Gastroesophageal sphincter (tissue), 4 donors: ENCODE measurements around the gene CDK1. TPM values are rescaled to one million over a fixed set of nuclear protein-coding genes. Genes with fewer than 3 reads are reported as not detected.

Experiments
- ATAC-seq: fragments of 150-250 bp; one replicate; pipeline ENCODE4 v1.9.1; 2016; ENCODE audit warnings: mild to moderate bottlenecking, moderate library complexity
- H3K27ac ChIP-seq, 4 donors: fragments of 200-600 bp; sonication (generic) in 3 of 4; 1 replicate in 3 of 4; 2 replicates in 1 of 4; pipeline ENCODE4 v1.5.1; 2016 to 2019
- H3K27me3 ChIP-seq: fragments of 200-600 bp; sonication (generic); one replicate; pipeline ENCODE4 v1.5.1; 2019
- H3K36me3 ChIP-seq, 2 donors: fragments of 200-600 bp; sonication (generic); one replicate each; pipeline ENCODE4 v1.5.1; 2019; ENCODE audit warnings: control low read depth in 1 of 2
- H3K4me1 ChIP-seq, 3 donors: fragments of 200-600 bp; sonication (generic); 1 replicate in 2 of 3; 2 replicates in 1 of 3; pipeline ENCODE4 v1.5.1; 2016 to 2019; ENCODE audit warnings: control low read depth in 2 of 3
- H3K4me3 ChIP-seq, 2 donors: fragments of 200-600 bp; sonication (generic); one replicate each; pipeline ENCODE4 v1.5.1; 2019; ENCODE audit warnings: mild to moderate bottlenecking in 1 of 2, moderate library complexity in 1 of 2
- H3K9me3 ChIP-seq, 3 donors: fragments of 200-600 bp; sonication (generic); one replicate each; pipeline ENCODE4 v1.5.1; 2017 to 2019; ENCODE audit warnings: control low read depth in 2 of 3
- EP300 ChIP-seq: sonication (generic); formaldehyde crosslinking; IDR thresholded peaks from one replicate; pipeline ENCODE4 v1.6.1; 2017; ENCODE audit warnings: antibody characterized with exemption, mild to moderate bottlenecking
- POLR2A ChIP-seq, 2 donors: fragments of 450-650 bp; IDR thresholded peaks; one replicate each; pipeline ENCODE4 v1.6.1; 2017; ENCODE audit warnings: antibody characterized with exemption in 2 of 2, mild to moderate bottlenecking in 2 of 2, moderate library complexity in 1 of 2
- POLR2AphosphoS5 ChIP-seq: sonication (generic); formaldehyde crosslinking; IDR thresholded peaks from one replicate; pipeline ENCODE4 v1.6.1; 2017; ENCODE audit warnings: antibody characterized with exemption
- WGBS, 2 donors: methylation state at CpG; one replicate each; pipeline ENCODE4 v1.1.5; 2018; ENCODE audit warnings: low coverage in 1 of 2; 5-methylcytosine and 5-hydroxymethylcytosine counted together
- total RNA-seq, 4 donors: library from RNA; depleted of rRNA; stranded (reverse); fragments of >200 nt; gene quantifications; one replicate each; pipeline ENCODE4 v1.1.0, GENCODE V29; 2016
- TF ChIP-seq, protein P1 (sequence below), 4 experiments: fragments of 200-600 bp in 2 of 4; fragments of 450-650 bp in 2 of 4; sonication (generic) in 1 of 4; IDR thresholded peaks; one replicate each; pipeline ENCODE4 v1.5.1; 2017 to 2019; ENCODE audit warnings: antibody characterized with exemption in 4 of 4, mild to moderate bottlenecking in 2 of 4, moderate library complexity in 2 of 4

The CDK1 gene
- total RNA-seq, 4 donors from 2014 or later: 0.40 to 6.9 (median 1.3) TPM

DNA sequence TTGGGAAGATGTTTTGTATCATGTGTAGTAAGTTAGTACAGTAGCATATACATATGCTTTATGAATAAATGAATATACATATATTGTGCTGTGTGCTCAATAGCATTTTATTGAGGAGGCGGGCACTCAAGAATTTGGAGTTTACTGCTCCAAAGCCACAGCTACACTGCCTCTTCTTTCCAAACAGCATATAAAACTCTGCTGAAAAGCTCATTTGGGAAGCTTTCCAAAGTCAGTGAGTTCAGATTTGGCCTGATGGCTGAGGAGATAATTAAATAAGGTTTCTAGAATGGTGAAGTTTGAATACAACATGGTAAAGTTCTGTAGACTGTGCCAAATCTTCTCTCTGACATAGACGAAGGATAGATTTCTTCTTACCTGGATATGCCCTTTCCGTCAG lies 29.8 kb downstream of the CDK1 start:
- Histone ChIP-seq H3K27me3 (no peaks in the 10 kb centered on the region), H3K4me3 (no peak overlapping the region), H3K9me3 (no peaks in the 10 kb centered on the region), H3K4me1 (peaks cover 5 to 17% (median 6%) of the 10 kb centered on the region in 3 donors), H3K27ac (no peak overlapping the region), H3K36me3 (no peaks in the 10 kb centered on the region)
- 63 to 96% methylated on average over 3 of the region's 3 CpGs for whole genome bisulfite sequencing, 2 donors
- no peak for ATAC-seq
- TF ChIP-seq, protein P1, sequence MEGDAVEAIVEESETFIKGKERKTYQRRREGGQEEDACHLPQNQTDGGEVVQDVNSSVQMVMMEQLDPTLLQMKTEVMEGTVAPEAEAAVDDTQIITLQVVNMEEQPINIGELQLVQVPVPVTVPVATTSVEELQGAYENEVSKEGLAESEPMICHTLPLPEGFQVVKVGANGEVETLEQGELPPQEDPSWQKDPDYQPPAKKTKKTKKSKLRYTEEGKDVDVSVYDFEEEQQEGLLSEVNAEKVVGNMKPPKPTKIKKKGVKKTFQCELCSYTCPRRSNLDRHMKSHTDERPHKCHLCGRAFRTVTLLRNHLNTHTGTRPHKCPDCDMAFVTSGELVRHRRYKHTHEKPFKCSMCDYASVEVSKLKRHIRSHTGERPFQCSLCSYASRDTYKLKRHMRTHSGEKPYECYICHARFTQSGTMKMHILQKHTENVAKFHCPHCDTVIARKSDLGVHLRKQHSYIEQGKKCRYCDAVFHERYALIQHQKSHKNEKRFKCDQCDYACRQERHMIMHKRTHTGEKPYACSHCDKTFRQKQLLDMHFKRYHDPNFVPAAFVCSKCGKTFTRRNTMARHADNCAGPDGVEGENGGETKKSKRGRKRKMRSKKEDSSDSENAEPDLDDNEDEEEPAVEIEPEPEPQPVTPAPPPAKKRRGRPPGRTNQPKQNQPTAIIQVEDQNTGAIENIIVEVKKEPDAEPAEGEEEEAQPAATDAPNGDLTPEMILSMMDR (IDR thresholded peaks at IDR 0.05): no peak
- TF ChIP-seq POLR2A (IDR thresholded peaks at IDR 0.05): no peak
- TF ChIP-seq POLR2AphosphoS5: no peak
- no peak for TF ChIP-seq EP300

DNA sequence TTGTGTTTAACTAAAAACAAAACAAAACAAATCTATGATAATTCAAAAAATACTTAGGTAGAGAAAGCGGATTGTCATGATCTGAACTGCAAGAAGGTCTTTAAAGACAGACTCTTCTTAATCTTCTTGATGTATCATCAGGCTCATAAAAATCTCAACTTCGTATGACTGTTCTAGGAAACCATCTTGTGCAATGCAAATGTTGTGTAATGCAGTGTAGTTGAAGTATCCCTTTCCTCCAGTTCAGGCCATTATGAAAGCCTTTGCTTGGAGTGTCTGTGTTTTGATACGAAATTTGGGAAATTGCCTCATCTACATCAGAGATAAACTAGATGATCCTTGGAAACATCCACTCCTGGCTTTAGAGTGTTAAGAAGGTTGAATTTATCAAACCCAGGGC lies 30.9 kb downstream of the CDK1 start:
- TF ChIP-seq, protein P1 (IDR thresholded peaks at IDR 0.05): no peak
- TF ChIP-seq EP300: no peak
- TF ChIP-seq POLR2AphosphoS5: no peak
- TF ChIP-seq POLR2A (IDR thresholded peaks at IDR 0.05): no peak
- H3K27me3 ChIP-seq: no peaks in the 10 kb centered on the region
- no peak for ATAC-seq
- 83 to 94% methylated on average over 3 of the region's 3 CpGs for WGBS, 2 donors
- no peaks in the 10 kb centered on the region for H3K36me3 ChIP-seq
- no peak overlapping the region for H3K4me3 ChIP-seq
- H3K9me3 ChIP-seq: no peaks in the 10 kb centered on the region
- no peak overlapping the region for H3K27ac ChIP-seq
- peaks cover 5 to 17% (median 6%) of the 10 kb centered on the region in 3 donors for H3K4me1 ChIP-seq

DNA sequence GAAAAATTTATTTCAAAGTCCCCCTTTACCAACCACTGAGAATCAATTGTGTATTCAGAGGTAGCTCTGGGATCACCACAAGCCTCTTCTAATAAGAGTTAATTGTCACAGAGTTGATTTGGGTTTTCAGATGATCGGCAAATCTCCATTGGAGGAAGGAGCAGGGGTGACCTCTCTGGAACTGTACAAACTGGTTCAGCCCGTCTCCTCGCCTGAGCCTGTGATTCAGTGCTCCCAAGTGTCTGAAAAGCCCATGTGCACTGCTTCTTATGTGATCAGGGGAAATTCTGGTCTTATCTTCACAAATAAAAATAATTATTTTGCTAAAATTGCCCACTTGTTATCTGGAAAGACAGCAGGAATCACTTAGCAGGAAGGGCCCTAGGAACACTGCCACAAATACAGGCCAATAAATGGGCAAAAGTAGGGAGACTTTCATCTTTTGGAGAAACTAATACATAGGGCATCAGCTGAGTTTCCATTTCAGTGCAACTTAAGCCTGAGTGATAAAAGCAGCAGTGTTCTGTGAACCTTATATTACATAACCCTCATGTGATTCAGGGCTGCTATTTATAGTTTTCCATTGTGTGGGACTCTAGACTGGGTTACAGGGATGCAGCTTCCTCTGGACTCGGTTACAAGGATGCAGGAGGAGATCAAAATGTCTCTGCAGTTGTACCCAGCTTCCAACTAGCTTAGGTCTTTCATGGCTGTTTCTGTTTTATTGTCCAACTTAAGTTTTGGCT lies 32.3 kb downstream of the CDK1 start:
- peak overlapping the region; percentile 41 to 64 (median 52) for H3K27ac ChIP-seq
- TF ChIP-seq POLR2AphosphoS5 (no peak), EP300 (no peak), POLR2A (IDR thresholded peaks at IDR 0.05) (no peak)
- TF ChIP-seq, protein P1 (IDR thresholded peaks at IDR 0.05): no peak
- no peaks in the 10 kb centered on the region for H3K36me3 ChIP-seq
- WGBS, 2 donors: 37 to 56% methylated on average over 3 to 4 of the region's 4 CpGs
- peaks cover 5 to 17% (median 6%) of the 10 kb centered on the region in 3 donors for H3K4me1 ChIP-seq
- no peak overlapping the region for H3K4me3 ChIP-seq
- no peaks in the 10 kb centered on the region for H3K27me3 ChIP-seq
- ATAC-seq: peak; percentile 82
- H3K9me3 ChIP-seq: no peaks in the 10 kb centered on the region

DNA sequence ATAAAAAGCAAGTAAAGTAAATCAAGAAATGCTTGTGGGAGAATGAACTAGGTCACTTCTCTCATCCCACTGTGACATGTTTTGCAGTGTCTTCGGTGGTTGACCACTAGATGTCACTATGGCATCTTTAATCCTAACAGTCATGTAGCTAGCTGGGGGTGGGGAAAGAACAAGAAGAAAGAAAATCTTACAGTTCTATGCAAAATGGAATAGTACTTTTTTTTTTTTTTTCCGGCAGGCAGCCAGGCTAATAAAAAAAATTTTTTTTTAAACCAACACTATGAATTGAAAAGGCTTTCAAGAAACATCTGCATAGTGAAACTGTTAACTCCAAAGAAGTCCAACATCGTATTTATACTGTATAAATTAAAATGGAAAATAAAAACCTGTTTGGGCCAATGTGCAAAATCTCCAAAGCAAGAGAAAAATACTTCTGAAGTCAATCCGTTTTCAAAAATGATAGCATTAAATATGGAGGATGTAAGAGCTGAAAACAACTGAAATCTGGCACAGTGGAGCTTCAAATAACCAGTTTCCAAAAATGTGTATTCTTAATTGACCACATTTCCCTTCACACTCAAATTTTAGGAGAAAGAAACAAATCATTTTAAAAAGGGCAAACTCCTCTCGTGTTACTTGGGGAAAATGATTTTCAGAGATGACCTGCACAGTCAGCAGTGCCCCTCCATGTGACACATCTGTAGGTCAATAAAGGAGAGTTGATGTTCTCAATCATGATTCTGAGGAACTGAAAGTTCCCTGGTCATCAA lies 38.5 kb downstream of the CDK1 start:
- peak; percentile 85 for ATAC-seq
- H3K4me3 ChIP-seq: no peak overlapping the region

More for the DNA sequence above, 38.5 kb downstream of the CDK1 start:
- TF ChIP-seq POLR2A (IDR thresholded peaks at IDR 0.05) (no peak), EP300 (no peak), POLR2AphosphoS5 (peak; percentile 12)
- TF ChIP-seq, protein P1 (IDR thresholded peaks at IDR 0.05): peak; percentile 69 to 87 (median 82)
- 7 to 20% methylated on average over 4 to 5 of the region's 5 CpGs for WGBS, 2 donors
- Histone ChIP-seq H3K36me3 (no peaks in the 10 kb centered on the region), H3K27ac (peak overlapping the region in 2 of 4 donors; percentile 5 to 11), H3K9me3 (no peaks in the 10 kb centered on the region), H3K27me3 (no peaks in the 10 kb centered on the region), H3K4me1 (peaks cover 0 to 38% (median 3%) of the 10 kb centered on the region in 3 donors)
